Measurements from ENCODE around the gene LSM10.

GRCh38 chr1:36425791-36426190 lies 28.1 kb upstream of the LSM10 start:
- TF ChIP-seq CTCF (conservative IDR thresholded peaks at IDR 0.05; ENCODE audit: low read depth, low read length): no peak
- no peak for TF ChIP-seq EZH2 (IDR thresholded peaks at IDR 0.05; ENCODE audit: low read length, unreplicated experiment)

Measured in PC-3 (cell line).